ENCODE data around the gene ZBTB11. TPM values are rescaled to one million over a fixed set of nuclear protein-coding genes. Genes with fewer than 3 reads are reported as not detected.

The ZBTB11 gene
- total RNA-seq, 1 donor from 2014 or later = 10.3 TPM

DNA sequence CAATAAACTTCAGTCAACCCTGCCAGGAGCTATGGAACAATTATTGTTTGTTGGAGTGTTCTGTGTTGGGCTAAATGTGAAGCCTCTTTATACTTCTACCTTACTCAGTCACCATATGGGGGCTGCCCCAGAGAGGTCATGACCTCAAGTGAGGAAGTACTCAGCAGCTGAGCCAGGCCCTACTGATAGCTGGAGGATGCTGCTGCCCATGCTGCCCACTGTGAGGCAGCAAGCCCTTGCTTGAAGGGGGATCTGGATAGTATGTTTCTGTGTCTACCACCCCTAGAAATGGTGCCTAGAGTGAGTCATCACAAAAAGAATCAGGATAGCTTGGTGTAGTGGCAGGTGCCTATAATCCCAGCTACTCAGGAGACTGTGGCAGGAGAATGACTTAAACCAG, 14.0 kb upstream of the ZBTB11 start:
- no peak overlapping the region for H3K4me3 ChIP-seq
- no peak for DNase-seq
- no peaks in the 10 kb centered on the region for H3K36me3 ChIP-seq
- no peaks in the 10 kb centered on the region for H3K9me3 ChIP-seq (replicated peaks)
- H3K27ac ChIP-seq (replicated peaks) = no peak overlapping the region
- intact Hi-C loops (cut with micrococcal nuclease) = no loop called here
- peaks cover 15% of the 10 kb centered on the region for H3K4me1 ChIP-seq
- H3K27me3 ChIP-seq (ENCODE audit: low read depth) = no peaks in the 10 kb centered on the region
- TF ChIP-seq, protein P1, sequence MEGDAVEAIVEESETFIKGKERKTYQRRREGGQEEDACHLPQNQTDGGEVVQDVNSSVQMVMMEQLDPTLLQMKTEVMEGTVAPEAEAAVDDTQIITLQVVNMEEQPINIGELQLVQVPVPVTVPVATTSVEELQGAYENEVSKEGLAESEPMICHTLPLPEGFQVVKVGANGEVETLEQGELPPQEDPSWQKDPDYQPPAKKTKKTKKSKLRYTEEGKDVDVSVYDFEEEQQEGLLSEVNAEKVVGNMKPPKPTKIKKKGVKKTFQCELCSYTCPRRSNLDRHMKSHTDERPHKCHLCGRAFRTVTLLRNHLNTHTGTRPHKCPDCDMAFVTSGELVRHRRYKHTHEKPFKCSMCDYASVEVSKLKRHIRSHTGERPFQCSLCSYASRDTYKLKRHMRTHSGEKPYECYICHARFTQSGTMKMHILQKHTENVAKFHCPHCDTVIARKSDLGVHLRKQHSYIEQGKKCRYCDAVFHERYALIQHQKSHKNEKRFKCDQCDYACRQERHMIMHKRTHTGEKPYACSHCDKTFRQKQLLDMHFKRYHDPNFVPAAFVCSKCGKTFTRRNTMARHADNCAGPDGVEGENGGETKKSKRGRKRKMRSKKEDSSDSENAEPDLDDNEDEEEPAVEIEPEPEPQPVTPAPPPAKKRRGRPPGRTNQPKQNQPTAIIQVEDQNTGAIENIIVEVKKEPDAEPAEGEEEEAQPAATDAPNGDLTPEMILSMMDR (IDR thresholded peaks at IDR 0.05; ENCODE audit: borderline replicate concordance) = no peak

- DNase-seq = no peak
- TF ChIP-seq, protein P1 (IDR thresholded peaks at IDR 0.05; ENCODE audit: borderline replicate concordance) = no peak
- Histone ChIP-seq H3K9me3 (replicated peaks) (no peaks in the 10 kb centered on the region), H3K4me1 (peaks cover 32% of the 10 kb centered on the region), H3K27me3 (ENCODE audit: low read depth) (no peaks in the 10 kb centered on the region), H3K4me3 (no peak overlapping the region), H3K27ac (replicated peaks) (no peak overlapping the region), H3K36me3 (peaks cover 14% of the 10 kb centered on the region)
- intact Hi-C loops (cut with micrococcal nuclease) = no loop called here
These were observed 12.4 kb upstream of the ZBTB11 start for GRCh38 chr3:101689286-101689685.

DNA sequence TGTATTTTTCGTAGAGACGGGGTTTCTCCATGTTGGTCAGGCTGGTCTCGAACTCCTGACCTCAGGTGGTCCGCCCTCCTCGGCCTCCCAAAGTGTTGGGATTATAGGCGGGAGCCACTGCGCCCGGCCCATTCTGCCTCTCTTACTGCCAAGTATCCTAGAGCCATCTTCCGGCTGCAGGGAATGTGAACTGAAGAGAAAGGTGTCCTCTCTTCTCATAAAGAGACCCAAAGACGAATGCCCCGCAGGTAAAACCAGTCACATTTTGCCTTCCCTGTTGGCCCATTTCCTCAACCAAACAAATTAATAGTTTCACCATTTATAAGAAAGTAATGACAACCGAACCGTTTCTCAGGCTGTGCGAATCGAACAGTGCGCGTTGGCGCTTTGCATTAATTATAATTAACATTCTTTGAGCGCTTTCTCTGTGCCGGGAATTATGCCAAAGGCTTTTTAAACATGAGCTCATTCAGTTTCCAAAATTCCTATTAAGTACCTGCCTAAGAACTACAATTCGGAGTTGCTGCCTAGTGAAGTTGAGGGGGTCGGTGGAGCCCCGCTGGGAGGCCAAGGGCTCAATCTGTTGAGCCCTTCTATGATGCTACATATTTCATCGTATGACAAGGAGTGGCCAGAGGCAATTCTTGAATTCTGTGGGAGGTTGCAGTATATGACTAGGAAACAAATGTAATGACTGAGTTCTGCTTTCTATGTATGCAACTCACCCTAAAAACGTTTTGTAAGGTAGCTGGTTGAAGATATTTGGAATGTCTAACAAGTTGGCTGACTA, 10.4 kb upstream of the ZBTB11 start:
- no peak for DNase-seq
- Histone ChIP-seq H3K27me3 (ENCODE audit: low read depth) (no peaks in the 10 kb centered on the region), H3K9me3 (replicated peaks) (no peaks in the 10 kb centered on the region), H3K27ac (replicated peaks) (peak overlapping the region; percentile 92), H3K36me3 (peaks cover 33% of the 10 kb centered on the region), H3K4me1 (peaks cover 51% of the 10 kb centered on the region), H3K4me3 (peak overlapping the region; percentile 79)
- intact Hi-C loops (cut with micrococcal nuclease) = no loop called here
- TF ChIP-seq, protein P1 (IDR thresholded peaks at IDR 0.05; ENCODE audit: borderline replicate concordance) = no peak

- Histone ChIP-seq H3K4me1 (peaks cover 62% of the 10 kb centered on the region), H3K9me3 (replicated peaks) (no peaks in the 10 kb centered on the region), H3K4me3 (peak overlapping the region; percentile 79), H3K36me3 (peaks cover 48% of the 10 kb centered on the region), H3K27me3 (ENCODE audit: low read depth) (no peaks in the 10 kb centered on the region), H3K27ac (replicated peaks) (peak overlapping the region; percentile 92)
- intact Hi-C loops (cut with micrococcal nuclease) = no loop called here
- no peak for DNase-seq
- TF ChIP-seq, protein P1 (IDR thresholded peaks at IDR 0.05; ENCODE audit: borderline replicate concordance) = no peak
These were observed 9.0 kb upstream of the ZBTB11 start for GRCh38 chr3:101685870-101686307.

GRCh38 chr3:101685050-101685400, 8.1 kb upstream of the ZBTB11 start:
- Histone ChIP-seq H3K27ac (replicated peaks) (peak overlapping the region; percentile 92), H3K9me3 (replicated peaks) (no peaks in the 10 kb centered on the region), H3K36me3 (peaks cover 57% of the 10 kb centered on the region), H3K27me3 (ENCODE audit: low read depth) (no peaks in the 10 kb centered on the region), H3K4me1 (peaks cover 62% of the 10 kb centered on the region), H3K4me3 (peak overlapping the region; percentile 79)
- TF ChIP-seq, protein P1 (IDR thresholded peaks at IDR 0.05; ENCODE audit: borderline replicate concordance) = no peak
- intact Hi-C loops (cut with micrococcal nuclease) = no loop called here
- no peak for DNase-seq
